ENCODE data around the gene PDE8B.
A peak's percentile ranks its signal among the peaks of the same experiment; 100 is the strongest.

GRCh38 chr5:77231471-77232138 lies 21.1 kb downstream of the PDE8B start:
- peak in 1 of 12 donors; percentile 6 for TF ChIP-seq CTCF (IDR thresholded peaks at IDR 0.05)
- TF ChIP-seq POLR2A (IDR thresholded peaks at IDR 0.05), result no peak
